Kidney (tissue), 14 donors: ENCODE results near the gene PLD6. TPM values are rescaled to one million over a fixed set of nuclear protein-coding genes. Genes with fewer than 3 reads are reported as not detected.
"Not testable (repeated sequence)": the region's sequence is repeated elsewhere in the genome, so short reads cannot be mapped to it uniquely, and the experiment has no call there.

Experiments used
- DNase-seq, 5 donors: peaks; one replicate each; pipeline ENCODE4 v3.0.0-alpha.2; 2013 to 2020
- FAIRE-seq: peaks from 2 replicates; lab custom pipeline; 2012; peaks lifted over from hg19 to GRCh38; lab: Jason Lieb, UNC
- H3K27ac ChIP-seq, 2 donors: one replicate each; pipeline ENCODE4 v1.7.0; 2013; ENCODE audit warnings: low read depth in 2 of 2, low read length in 2 of 2, inconsistent platforms in 1 of 2
- H3K27me3 ChIP-seq: one replicate; pipeline ENCODE4 v1.7.1; 2013; ENCODE audit warnings: low read length, inconsistent platforms; ENCODE audit not compliant: control insufficient read depth, insufficient read depth
- H3K36me3 ChIP-seq, 3 donors: one replicate each; pipeline versions ENCODE4 v1.7.0 to v1.7.1; 2013; ENCODE audit warnings: low read length in 3 of 3, control low read depth in 1 of 3, inconsistent platforms in 1 of 3; ENCODE audit not compliant: insufficient read depth in 3 of 3, control insufficient read depth in 2 of 3
- H3K4me1 ChIP-seq, 3 donors: one replicate each; pipeline versions ENCODE4 v1.7.0 to v1.7.1; 2013; ENCODE audit warnings: low read length in 3 of 3, inconsistent platforms in 1 of 3, low read depth in 1 of 3; ENCODE audit not compliant: control insufficient read depth in 2 of 3, insufficient read depth in 2 of 3
- H3K4me3 ChIP-seq, 3 donors: one replicate each; pipeline versions ENCODE4 v1.7.0 to v1.8.1; 2013; ENCODE audit warnings: low read length in 3 of 3, control low read depth in 1 of 3, inconsistent platforms in 1 of 3
- H3K9ac ChIP-seq, 3 donors: one replicate each; pipeline versions ENCODE4 v1.7.0 to v1.7.1; 2013; ENCODE audit warnings: low read length in 3 of 3, control low read depth in 1 of 3, inconsistent platforms in 1 of 3
- H3K9me3 ChIP-seq, 3 donors: one replicate each; pipeline versions ENCODE4 v1.7.0 to v1.7.1; 2013; ENCODE audit warnings: low read length in 3 of 3, control low read depth in 1 of 3, inconsistent platforms in 1 of 3; ENCODE audit not compliant: control insufficient read depth in 2 of 3, insufficient read depth in 1 of 3
- CTCF ChIP-seq: IDR thresholded peaks from 3 replicates; pipeline ENCODE4 v1.5.1; 2012; ENCODE audit warnings: mild to moderate bottlenecking, moderate library complexity, borderline replicate concordance; ENCODE audit not compliant: insufficient read depth; ENCODE audit errors: extremely low read depth
- intact Hi-C: fragments of 100-400 bp; cut with DNase I; formaldehyde crosslinking; loops from one replicate; pipeline ENCODE4 v1.11.1; 2022
- polyA plus RNA-seq: library from polyadenylated mRNA; stranded (reverse); fragments of 350-450 nt; fragmentation: Illumina TruSeq; extraction: RNeasy Lipid Tissue Mini Kit (QIAGEN cat#74804); gene quantifications from one replicate; pipeline ENCODE4 v1.2.3, GENCODE V29; 2014; ENCODE audit warnings: low read depth, low replicate concordance; ENCODE audit not compliant: insufficient read depth
- total RNA-seq: library from RNA; stranded (reverse); fragmentation: NEBNext Ultra II Directional; extraction: Animal tissue kit (Norgen Biotek cat#: 25700); gene quantifications from one replicate; pipeline ENCODE4 v1.2.1, GENCODE V29; 2021
- donor health status: control.
- donor health status: control.
- donor health status: control.
- donor health status: control.
- donor health status: control.
- donor health status: DM: yes; HTN: yes; CAD: no.
- donor health status: Normal renal cell carcinoma (clear cell type).

PLD6 gene
- total and polyA plus RNA-seq, 2 donors from 2014 or later: 2.9 to 3.7 TPM

GRCh38 chr17:17188586-17188985 is 17.5 kb downstream of the PLD6 start:
- TF ChIP-seq CTCF: no peak
- Histone ChIP-seq H3K4me1 (peaks cover 0 to 7% (median 0%) of the 10 kb centered on the region in 3 donors), H3K27me3 (no peaks in the 10 kb centered on the region), H3K4me3 (no peak overlapping the region), H3K27ac (no peak overlapping the region), H3K9me3 (no peaks in the 10 kb centered on the region), H3K9ac (no peak overlapping the region), H3K36me3 (peaks cover 0 to 15% (median 0%) of the 10 kb centered on the region in 3 donors)
- DNase-seq (no peak), FAIRE-seq (no peak)
- intact Hi-C loops: no loop called here

- Histone ChIP-seq H3K4me1 (peaks cover 0 to 5% (median 0%) of the 10 kb centered on the region in 3 donors), H3K9ac (no peak overlapping the region)
- FAIRE-seq: no peak
These were observed 19.3 kb downstream of the PLD6 start for GRCh38 chr17:17186551-17187505.

GRCh38 chr17:17186051-17186450 is 20.1 kb downstream of the PLD6 start:
- no peak overlapping the region for H3K4me3 ChIP-seq
- H3K36me3 ChIP-seq: peaks cover 0 to 31% (median 12%) of the 10 kb centered on the region in 3 donors
- no peaks in the 10 kb centered on the region for H3K9me3 ChIP-seq
- FAIRE-seq: no peak
- peak in 2 of 5 donors; percentile 48 to 57 for DNase-seq
- H3K9ac ChIP-seq: no peak overlapping the region
- H3K27me3 ChIP-seq: no peaks in the 10 kb centered on the region
- H3K27ac ChIP-seq: no peak overlapping the region
- intact Hi-C loops: no loop called here
- TF ChIP-seq CTCF: no peak
- H3K4me1 ChIP-seq: peaks cover 0 to 2% (median 0%) of the 10 kb centered on the region in 3 donors

More at GRCh38 chr17:17186551-17187505, 19.3 kb downstream of the PLD6 start:
- intact Hi-C loops: no loop called here
- no peaks in the 10 kb centered on the region for H3K9me3 ChIP-seq
- no peaks in the 10 kb centered on the region for H3K27me3 ChIP-seq
- H3K27ac ChIP-seq: no peak overlapping the region
- DNase-seq: no peak
- no peak for TF ChIP-seq CTCF
- H3K4me3 ChIP-seq: no peak overlapping the region
- H3K36me3 ChIP-seq: peaks cover 0 to 27% (median 10%) of the 10 kb centered on the region in 3 donors

- H3K9me3 ChIP-seq, intact Hi-C loops, H3K4me3 ChIP-seq, DNase-seq, FAIRE-seq, H3K9ac ChIP-seq, H3K27ac ChIP-seq, H3K4me1 ChIP-seq, H3K27me3 ChIP-seq: not testable (repeated sequence)
- H3K36me3 ChIP-seq: peaks cover 0 to 39% (median 19%) of the 10 kb centered on the region in 3 donors
These were observed 21.0 kb downstream of the PLD6 start for GRCh38 chr17:17184985-17185757.
